NCI-H2029 (cell line): ENCODE measurements around the gene FNDC3B.

Source experiments
- DNase-seq: peaks from one replicate; lab custom pipeline; 2025; lab: John Stamatoyannopoulos, UW

The FNDC3B gene

GRCh38 chr3:172260381-172260780 lies 221.0 kb downstream of the FNDC3B start:
- no peak for DNase-seq

DNA sequence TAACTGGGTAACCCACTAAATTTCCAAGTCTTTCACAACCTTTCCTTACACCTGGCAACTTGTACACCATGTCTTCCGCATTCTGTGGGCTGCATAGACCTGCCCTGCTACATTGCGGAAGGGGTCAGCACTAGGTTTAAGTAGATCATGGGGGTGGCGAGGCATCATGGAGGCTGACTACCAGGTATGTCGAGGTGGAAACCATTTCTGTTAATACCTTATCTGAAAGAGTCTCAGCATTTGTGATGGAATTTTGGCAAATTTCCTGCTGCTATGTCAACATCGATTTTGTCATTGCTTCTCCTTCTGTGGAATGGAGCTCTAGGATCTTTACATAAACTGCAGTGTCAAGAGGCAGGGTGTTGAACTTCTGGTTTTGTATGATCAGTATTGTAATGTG lies 221.7 kb downstream of the FNDC3B start:
- DNase-seq = no peak

GRCh38 chr3:172262991-172263608 lies 223.7 kb downstream of the FNDC3B start:
- DNase-seq = no peak

DNA sequence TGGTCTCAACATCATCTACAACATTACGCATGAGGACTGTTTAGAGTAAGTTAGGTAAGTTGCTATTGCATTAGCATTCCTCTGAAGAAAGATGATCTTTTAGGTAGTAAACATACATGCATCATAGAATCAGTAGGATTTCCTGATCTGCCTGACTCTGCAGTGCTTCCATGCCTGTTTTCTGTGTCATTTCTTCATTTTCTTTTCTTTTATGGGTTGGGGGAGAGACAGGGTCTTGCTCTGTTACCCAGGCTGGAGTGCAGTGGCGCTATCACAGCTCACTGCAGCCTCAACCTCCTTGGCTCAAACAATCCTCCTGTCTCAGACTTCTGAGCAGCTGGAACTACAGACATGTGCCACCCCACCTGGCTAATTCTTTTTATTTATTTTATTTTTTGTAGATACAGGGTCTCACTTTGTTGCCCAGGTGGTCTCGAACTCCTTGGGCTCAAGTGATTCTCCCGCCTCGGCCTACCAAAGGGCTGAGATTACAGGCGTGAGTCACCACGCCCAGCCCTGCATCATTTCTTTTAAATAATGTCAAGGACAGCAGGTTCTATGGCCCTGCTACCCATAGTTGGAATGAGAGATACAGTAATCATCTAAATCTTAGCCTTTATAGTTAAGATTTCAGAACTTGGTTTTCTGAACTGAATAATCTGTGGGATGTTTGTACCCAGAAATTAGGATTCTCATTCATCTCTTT lies 224.6 kb downstream of the FNDC3B start:
- no peak for DNase-seq

DNA sequence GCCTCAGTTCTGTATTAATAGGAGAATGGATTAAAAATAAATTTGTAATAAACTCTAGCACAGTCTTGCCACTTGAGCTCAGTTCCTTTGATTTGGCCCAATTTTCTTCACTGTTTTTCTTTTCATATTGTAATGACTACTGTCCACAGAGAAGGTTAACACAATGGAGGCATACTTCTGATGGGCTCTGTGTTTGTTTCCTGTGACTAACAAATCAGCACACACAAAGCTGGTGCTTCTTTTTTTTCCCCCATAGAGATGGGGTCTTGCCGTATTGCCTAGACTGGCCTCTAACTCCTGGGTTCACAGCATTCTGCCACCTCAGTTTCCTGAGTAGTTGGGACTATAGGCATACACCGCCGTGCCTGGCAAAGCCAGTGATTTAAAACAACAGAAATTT lies 226.7 kb downstream of the FNDC3B start:
- no peak for DNase-seq

DNA sequence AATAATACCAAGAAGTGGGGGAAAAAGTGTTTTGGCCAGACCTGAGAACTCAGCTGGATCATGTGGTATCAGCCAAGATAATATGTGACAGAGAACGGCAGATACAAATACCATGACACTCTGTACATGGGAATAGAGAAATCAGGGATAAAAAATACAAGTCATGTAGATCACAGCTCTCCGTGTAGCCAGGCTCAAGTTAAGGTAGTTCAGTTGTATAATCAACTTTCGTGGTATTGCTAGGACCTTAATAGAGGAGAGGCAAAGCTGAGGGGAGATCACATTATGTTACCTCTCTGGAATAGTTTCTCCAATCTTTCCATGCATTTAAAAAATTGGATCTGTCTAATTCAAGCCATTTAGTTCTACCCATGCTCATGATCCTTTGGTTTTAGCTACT lies 229.0 kb downstream of the FNDC3B start:
- DNase-seq = no peak

DNA sequence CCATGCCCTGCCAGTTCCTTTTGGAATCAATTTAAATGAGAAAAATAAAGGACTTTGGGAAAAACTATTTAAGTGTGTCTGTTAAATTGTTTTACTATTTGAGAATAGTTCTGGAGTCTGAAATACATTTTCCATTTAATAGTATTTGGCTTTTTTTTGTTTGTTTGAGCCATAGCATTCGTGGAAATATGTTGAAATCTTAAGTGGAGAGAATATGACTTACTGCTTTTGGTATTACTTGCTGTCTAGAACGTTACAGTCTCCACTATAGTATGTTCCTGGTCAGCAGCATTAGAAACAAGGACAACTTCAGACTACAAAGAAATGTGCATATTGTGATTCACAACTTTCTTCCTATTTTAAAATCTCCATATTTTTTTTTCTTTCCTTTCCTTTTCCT lies 229.5 kb downstream of the FNDC3B start:
- no peak for DNase-seq

- DNase-seq = no peak
Observed at GRCh38 chr3:172270557-172271166, 231.3 kb downstream of the FNDC3B start.

DNA sequence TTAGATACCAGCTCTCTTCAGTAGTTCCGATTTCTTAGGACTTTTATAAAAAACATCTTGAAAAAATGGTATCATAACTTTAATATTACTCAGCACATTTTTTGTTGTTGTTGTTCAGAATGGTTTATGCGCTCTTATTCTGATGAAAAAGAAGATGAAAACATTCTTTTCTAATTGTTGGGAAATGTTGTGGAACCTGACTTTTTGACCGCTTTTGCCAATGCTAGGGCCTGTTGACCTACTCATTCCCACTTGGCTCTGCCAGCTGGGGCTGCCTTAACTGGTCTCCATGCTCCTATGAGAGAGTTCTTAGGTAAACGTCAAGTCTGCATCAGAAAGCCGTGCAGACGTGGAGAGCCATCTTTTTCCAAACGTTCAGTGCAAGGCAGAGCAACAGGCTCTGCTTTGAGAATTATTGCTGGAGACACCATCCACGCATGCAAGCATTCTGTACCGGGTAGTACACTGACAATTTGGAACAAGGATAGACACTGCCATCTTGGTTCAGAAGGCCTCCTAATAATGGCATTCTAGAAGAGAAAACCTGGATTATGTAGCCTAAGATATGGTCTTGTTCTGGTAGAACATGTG lies 232.1 kb downstream of the FNDC3B start:
- DNase-seq = no peak

DNA sequence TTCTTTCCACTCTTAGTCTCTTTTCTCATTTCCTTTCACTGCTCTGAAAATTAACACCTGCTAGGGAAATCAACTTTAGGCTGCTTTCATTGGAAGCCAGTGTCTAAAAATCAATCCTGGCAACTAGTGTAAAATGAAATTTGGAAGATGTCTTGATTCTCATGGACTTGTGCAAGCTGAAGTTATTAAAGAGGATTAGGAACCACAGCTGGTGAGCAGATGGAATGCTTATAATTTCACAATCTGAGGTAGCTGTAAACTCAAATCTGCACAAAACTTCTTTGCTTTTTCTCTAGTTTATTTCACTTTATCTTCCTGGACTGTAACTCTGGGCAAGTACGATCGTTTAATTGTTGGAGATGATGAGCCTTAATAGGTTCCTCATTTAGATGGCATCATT lies 233.3 kb downstream of the FNDC3B start:
- DNase-seq = no peak

DNA sequence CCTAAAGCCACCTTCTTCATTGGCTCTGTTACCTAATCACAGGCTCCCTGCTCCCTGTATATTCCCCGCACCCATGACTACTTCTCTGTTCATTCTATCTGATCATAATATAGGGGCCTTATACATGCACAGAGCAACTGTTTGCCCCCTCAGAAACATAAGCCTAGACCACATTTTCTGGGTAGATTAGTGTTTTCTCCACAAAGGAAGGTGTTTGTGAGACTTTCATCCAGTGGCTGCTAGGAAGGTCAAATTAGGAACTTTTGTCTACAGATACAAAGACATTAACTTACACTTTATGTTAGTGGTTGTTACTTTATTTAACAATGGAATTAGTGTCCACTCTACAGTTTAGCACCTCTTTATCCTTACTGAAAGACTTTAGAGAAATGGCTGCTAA lies 234.0 kb downstream of the FNDC3B start:
- no peak for DNase-seq

DNA sequence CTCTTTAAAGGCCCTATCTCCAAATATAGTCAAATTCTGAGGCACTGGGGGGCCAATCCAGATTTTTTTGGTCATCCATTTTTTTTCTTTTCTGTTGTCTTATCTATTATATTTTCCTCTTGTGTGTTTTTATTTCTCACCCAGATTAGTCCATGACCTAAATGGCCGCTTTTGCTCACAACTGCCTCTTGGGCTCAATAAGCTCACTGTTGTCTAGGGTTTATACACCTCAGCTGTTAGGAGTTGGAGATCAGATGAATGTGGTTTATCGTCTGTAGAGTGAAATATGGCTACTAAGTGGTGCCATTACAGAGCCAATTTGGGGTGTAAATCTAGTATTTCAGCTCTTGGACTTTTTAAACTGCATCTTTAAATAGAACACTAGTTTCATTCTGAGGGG lies 235.5 kb downstream of the FNDC3B start:
- DNase-seq = no peak

DNA sequence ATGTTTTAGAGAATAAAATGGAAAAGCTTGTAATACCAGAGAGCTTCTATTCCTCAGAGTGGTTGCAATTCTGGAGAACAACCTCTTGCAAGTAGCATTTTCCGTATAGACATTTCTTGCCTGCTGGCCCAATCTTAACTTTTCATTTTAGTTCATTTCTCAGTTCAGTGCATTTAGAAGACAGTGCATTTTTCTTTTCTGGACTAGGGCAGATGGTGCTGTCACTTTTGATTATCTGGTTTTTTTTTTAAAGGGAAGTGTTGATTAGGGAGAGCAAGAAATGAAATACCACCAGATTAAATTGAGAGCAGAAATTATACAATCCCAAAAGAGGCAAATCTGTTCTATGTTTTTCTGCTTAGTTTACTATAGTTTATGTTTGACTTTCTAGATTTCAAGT lies 236.2 kb downstream of the FNDC3B start:
- DNase-seq = no peak

DNA sequence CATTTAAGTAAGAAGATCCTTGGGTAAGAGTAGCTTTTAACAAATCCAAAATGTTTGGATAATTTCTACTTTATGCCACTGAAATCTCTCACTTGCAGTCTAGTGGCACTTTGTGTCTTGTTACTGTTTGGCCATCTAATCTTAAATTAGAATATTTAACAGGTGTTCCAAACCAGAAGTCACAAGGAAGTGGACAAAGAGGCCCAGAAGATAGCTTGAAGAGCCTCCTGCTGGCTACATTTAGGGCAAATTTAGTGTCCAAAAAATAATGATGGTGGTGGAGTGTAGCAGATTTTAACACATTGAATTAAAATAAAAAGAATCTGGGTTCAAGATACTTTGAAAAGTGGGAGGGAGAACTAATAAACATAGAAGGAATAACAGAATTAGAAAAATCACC lies 236.7 kb downstream of the FNDC3B start:
- DNase-seq = no peak

- DNase-seq = peak; percentile 54
Observed at GRCh38 chr3:172277151-172277652, 237.8 kb downstream of the FNDC3B start.

- DNase-seq = peak; percentile 93
Observed at GRCh38 chr3:172279191-172279640, 239.8 kb downstream of the FNDC3B start.

DNA sequence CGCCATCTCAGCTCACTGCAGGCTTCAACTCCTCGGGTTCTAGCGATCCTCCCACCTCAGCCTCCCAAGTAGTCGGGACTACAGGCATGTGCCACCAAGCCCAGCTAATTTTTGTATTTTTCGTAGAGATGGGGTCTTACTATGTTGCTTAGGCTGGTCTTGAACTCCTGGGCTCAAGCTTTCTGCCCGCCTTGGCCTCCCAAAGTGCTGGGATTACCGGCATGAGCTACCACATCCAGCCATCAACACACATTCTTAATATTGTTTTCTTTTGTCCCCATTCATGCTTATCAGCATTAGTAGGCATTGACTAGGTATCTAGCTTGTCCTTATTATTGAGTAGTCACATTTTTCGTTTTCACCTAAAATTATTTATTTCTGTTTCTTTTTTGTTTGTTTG lies 240.6 kb downstream of the FNDC3B start:
- no peak for DNase-seq

DNA sequence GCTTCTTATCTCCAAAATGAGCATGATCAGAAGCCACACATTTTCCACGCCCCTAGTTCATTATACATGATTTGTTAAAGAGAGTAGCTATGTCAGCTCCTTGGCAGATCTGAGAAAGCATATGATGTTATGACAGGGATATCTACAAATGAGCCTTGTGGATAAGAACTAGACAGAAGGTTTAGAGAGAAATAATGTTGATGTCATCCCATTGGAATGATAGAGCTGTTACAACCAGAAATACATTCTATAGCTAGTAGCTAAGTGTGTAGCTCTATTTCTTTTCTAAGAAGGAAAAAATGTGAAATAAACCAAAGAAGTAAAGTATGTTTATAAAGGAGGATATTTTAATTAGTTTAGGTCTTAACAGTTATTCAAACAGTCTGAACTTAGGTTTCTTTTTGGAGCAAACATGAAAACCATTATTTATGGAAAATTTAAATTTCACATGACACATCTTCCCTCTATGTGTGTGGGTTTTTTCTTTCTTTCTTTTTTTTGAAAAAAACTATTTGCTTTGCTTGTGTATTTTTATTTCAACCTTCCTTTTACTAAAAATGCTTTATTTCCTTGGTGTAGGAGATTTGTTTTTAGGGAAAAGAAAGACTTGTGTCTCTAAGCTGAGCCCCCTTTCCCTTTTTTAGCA lies 241.2 kb downstream of the FNDC3B start:
- DNase-seq = no peak

DNA sequence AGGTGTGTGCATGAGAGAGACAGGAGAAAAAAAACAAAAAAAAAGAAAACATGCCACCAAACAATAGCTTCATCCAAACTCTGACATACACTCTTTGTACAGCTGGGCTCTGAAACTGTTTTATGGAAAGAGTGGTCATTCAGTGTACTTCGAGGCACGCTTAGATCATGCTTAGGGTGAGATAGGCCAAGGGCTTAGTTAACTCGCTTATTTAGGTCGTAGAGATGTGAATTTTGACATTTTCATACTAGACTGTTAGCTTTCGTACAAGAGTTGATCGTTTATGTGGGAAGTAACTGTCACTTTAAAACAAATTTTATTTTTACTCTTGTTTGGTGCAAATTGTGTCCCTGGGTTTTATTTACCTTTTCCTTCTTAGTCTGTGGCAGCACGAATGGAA lies 242.5 kb downstream of the FNDC3B start:
- DNase-seq = no peak

DNA sequence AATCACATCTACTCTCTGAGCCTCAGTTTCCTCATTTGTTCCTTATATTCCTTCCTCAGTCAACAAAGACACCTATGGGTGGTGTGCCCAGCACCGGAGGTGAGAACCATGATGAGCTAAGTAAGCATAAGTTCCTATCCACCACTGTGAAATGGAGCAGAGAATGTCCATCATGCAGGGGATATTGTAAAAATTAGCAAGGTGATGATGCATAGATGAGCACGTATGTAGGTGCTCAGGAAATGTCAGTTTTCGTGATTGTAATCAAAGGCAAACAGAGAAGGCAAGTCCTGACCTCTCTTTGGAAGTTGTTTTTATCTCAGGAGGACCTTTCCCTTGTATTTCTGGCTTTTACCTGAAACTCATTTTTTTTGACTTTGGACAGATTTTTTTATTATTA lies 243.5 kb downstream of the FNDC3B start:
- no peak for DNase-seq

DNA sequence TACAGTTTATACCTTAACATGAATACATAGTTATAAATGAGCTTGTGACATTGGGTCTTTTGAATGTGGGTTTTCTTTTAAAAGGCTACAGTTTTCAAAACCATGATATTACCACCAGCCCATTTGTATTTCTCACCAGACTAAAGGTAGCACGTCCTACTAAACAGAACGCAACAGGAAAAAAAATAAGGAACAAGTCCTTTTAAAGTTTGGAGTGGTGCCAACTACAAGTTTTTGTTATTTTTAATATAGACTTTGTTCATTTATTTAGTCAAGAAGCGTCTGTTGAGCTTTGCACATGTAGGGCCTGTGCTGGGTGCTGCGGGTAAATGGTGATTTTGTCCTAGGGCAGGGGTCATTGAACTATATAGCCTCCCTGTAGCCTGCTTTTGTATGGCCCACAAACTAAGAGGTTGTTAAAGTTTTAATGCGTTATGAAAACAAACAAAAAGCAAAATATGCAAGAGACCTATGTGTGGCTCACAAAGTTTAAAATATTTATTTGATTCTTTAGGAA lies 244.5 kb downstream of the FNDC3B start:
- no peak for DNase-seq

DNA sequence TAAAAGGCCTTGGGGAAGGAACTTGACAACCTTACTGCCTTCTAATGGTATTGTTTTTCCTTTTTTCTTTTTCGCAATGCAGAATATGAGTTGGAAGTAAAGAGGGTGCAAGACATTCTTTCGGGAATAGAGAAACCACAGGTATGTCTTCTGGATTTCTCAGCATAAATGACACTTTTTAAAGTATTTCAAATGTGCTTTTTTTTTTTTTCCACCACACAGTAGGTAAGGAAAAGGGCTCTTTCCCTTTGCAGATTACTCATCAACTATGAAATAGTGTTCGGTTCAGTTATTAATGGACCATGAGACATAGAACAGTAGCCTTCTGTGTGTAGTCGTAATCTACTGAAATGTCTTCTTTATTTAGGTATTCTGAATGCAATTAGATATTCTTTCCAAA lies 246.5 kb downstream of the FNDC3B start:
- no peak for DNase-seq
